ENCODE measurements around the gene CIAO3.
A peak's percentile ranks its signal among the peaks of the same experiment; 100 is the strongest.

Gene CIAO3

GRCh38 chr16:683396-684070 lies 57.3 kb downstream of the CIAO3 start:
- H3K27me3 ChIP-seq (ENCODE audit: insufficient read depth, low read length) = no peaks in the 10 kb centered on the region
- peaks cover 55% of the 10 kb centered on the region for H3K36me3 ChIP-seq (ENCODE audit: insufficient read depth, low read length)
- peaks cover 16% of the 10 kb centered on the region for H3K4me1 ChIP-seq (ENCODE audit: insufficient read depth, low read length)
- H3K4me3 ChIP-seq (ENCODE audit: low read length) = peak overlapping the region; percentile 40
- no peak overlapping the region for H2AFZ ChIP-seq (ENCODE audit: low read depth, low read length)
- H3K9me3 ChIP-seq (ENCODE audit: low read length) = no peaks in the 10 kb centered on the region

- H3K9me3 ChIP-seq (ENCODE audit: low read length) = no peaks in the 10 kb centered on the region
- no peak overlapping the region for H2AFZ ChIP-seq (ENCODE audit: low read depth, low read length)
- H3K36me3 ChIP-seq (ENCODE audit: insufficient read depth, low read length) = peaks cover 52% of the 10 kb centered on the region
- H3K4me1 ChIP-seq (ENCODE audit: insufficient read depth, low read length) = peaks cover 16% of the 10 kb centered on the region
- H3K4me3 ChIP-seq (ENCODE audit: low read length) = no peak overlapping the region
- H3K27me3 ChIP-seq (ENCODE audit: insufficient read depth, low read length) = no peaks in the 10 kb centered on the region
These were observed 58.1 kb downstream of the CIAO3 start for GRCh38 chr16:682493-683395.

- no peaks in the 10 kb centered on the region for H3K9me3 ChIP-seq (ENCODE audit: low read length)
- H2AFZ ChIP-seq (ENCODE audit: low read depth, low read length) = no peak overlapping the region
- peaks cover 43% of the 10 kb centered on the region for H3K36me3 ChIP-seq (ENCODE audit: insufficient read depth, low read length)
- peak overlapping the region; percentile 87 for H3K4me3 ChIP-seq (ENCODE audit: low read length)
- peaks cover 16% of the 10 kb centered on the region for H3K4me1 ChIP-seq (ENCODE audit: insufficient read depth, low read length)
- H3K27me3 ChIP-seq (ENCODE audit: insufficient read depth, low read length) = no peaks in the 10 kb centered on the region
These were observed 58.9 kb downstream of the CIAO3 start for GRCh38 chr16:681746-682427.

- Histone ChIP-seq H3K9me3 (ENCODE audit: low read length) (no peaks in the 10 kb centered on the region), H3K4me3 (ENCODE audit: low read length) (peak overlapping the region; percentile 87), H3K4me1 (ENCODE audit: insufficient read depth, low read length) (peaks cover 16% of the 10 kb centered on the region)
These were observed 59.6 kb downstream of the CIAO3 start for GRCh38 chr16:680967-681745.

GRCh38 chr16:680625-680945 lies 60.2 kb downstream of the CIAO3 start:
- H3K27me3 ChIP-seq (ENCODE audit: insufficient read depth, low read length) = no peaks in the 10 kb centered on the region
- H2AFZ ChIP-seq (ENCODE audit: low read depth, low read length) = no peak overlapping the region
- H3K4me1 ChIP-seq (ENCODE audit: insufficient read depth, low read length) = peaks cover 16% of the 10 kb centered on the region
- H3K4me3 ChIP-seq (ENCODE audit: low read length) = peak overlapping the region; percentile 87
- peaks cover 32% of the 10 kb centered on the region for H3K36me3 ChIP-seq (ENCODE audit: insufficient read depth, low read length)
- no peaks in the 10 kb centered on the region for H3K9me3 ChIP-seq (ENCODE audit: low read length)

More at GRCh38 chr16:680967-681745, 59.6 kb downstream of the CIAO3 start:
- no peak overlapping the region for H2AFZ ChIP-seq (ENCODE audit: low read depth, low read length)
- H3K36me3 ChIP-seq (ENCODE audit: insufficient read depth, low read length) = peaks cover 37% of the 10 kb centered on the region
- H3K27me3 ChIP-seq (ENCODE audit: insufficient read depth, low read length) = no peaks in the 10 kb centered on the region

- H3K9me3 ChIP-seq (ENCODE audit: low read length) = no peaks in the 10 kb centered on the region
- H3K4me3 ChIP-seq (ENCODE audit: low read length) = peak within 1 kb of the TSS; percentile 87
- peak within 1 kb of the TSS; percentile 44 for H2AFZ ChIP-seq (ENCODE audit: low read depth, low read length)
- H3K4me1 ChIP-seq (ENCODE audit: insufficient read depth, low read length) = peaks cover 16% of the 10 kb centered on the region
- H3K36me3 ChIP-seq (ENCODE audit: insufficient read depth, low read length) = peaks cover 27% of the 10 kb centered on the region
- H3K27me3 ChIP-seq (ENCODE audit: insufficient read depth, low read length) = no peaks in the 10 kb centered on the region
These were observed 60.8 kb downstream of the CIAO3 start, which contains the start of gene STUB1 for GRCh38 chr16:679814-680624. Gene STUB1, plus strand, starts transcription at chr16:680410. Its CDS starts 116 bp downstream, at chr16:680526.
